Left kidney (tissue), 2 donors: ENCODE results near the gene EXOC6B. TPM values are rescaled to one million over a fixed set of nuclear protein-coding genes. Genes with fewer than 3 reads are reported as not detected.

Source experiments
- DNase-seq: peaks from one replicate; pipeline ENCODE4 v3.0.0-alpha.2; 2013
- polyA plus RNA-seq: library from polyadenylated mRNA; unstranded; fragments of 120-200 nt; gene quantifications from one replicate; pipeline ENCODE4 v1.2.1, GENCODE V29; 2013; ENCODE audit not compliant: insufficient read length

The EXOC6B gene
- polyA plus RNA-seq, 1 donor: 25.0 TPM

DNA sequence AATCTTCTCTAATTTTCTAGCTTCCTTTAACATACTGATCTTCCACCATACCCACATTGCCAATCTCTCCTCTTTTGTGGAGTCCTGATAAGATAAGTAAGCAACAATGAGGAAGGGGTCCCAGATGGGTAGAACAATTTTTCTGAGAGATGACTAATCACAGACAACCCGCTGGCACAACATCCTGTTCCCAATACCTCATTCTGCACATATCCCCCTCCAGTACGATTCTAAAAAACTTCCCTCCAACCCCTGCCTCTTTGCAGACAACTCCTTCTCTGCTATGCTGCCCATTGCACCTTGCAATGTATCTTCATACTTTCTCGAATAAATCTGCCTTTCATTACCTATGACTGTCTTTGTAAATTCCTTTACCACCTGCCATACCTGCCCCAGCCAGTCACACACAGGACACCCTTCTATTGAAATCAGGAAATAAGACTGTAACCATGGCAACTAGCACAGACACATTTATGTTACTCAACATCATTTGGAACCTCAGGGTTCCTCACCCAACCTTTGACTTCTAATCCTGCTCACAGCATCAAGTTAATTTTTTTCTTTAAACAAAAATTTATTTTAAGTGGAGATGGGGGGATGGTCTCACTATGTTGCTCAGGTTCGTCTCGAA lies 7.4 kb upstream of the EXOC6B start:
- DNase-seq: no peak

DNA sequence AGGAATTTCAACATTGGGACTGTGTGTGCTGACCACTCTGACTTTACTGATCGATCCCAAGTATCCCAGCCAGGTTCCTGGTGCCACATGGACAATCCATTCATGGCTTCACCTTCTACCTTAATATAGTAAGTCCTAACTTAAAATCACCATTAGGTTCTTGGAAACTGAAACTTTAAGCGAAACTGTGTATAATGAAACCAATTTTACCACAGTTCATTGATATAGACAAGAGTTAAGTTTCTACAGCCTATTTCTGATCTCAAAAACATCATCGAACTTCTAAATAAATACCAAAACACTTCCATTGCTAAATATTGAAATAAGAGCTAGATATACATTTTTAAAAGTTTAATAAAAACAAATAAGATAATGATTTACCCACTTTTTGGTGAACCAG lies 4.4 kb upstream of the EXOC6B start:
- DNase-seq: no peak

- no peak for DNase-seq
Measured at GRCh38 chr2:72828840-72829507, 3.1 kb upstream of the EXOC6B start.

DNA sequence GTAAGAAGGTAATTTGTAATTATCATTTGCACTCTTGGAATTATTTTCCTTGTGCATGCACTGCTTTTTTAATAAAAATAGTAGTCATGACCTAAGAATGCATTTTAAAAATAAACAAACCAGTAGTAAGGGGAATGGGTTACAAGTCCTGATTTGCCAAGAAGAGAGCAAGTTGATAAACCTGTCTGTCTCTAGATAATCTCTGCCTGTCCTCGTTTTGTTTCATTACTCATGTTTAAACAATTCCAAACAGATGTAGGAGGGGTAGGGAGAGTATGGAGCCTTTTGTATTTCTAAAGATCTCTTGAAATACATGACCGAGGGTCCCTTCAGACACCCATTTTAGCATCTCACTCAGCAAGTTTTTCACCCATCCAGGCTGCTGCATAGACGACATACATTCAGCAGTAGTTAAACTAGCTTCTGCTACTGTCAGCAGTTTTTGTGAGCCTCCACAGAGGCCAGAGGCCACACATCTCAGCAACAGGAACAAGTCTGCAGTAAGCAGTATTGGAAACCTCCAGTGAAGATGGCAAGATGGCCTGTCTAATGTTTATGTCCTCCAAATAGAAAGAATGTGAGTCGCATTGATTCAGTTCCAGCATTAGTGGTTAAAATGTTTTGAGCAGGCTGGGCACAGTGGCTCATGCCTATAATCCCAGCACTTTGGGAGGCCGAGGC lies 2.3 kb upstream of the EXOC6B start:
- no peak for DNase-seq

- DNase-seq: no peak
Measured at GRCh38 chr2:72827487-72827886, 1.7 kb upstream of the EXOC6B start.

- no peak for DNase-seq
Measured at GRCh38 chr2:72826156-72826477, 284 bp upstream of the EXOC6B start.

DNA sequence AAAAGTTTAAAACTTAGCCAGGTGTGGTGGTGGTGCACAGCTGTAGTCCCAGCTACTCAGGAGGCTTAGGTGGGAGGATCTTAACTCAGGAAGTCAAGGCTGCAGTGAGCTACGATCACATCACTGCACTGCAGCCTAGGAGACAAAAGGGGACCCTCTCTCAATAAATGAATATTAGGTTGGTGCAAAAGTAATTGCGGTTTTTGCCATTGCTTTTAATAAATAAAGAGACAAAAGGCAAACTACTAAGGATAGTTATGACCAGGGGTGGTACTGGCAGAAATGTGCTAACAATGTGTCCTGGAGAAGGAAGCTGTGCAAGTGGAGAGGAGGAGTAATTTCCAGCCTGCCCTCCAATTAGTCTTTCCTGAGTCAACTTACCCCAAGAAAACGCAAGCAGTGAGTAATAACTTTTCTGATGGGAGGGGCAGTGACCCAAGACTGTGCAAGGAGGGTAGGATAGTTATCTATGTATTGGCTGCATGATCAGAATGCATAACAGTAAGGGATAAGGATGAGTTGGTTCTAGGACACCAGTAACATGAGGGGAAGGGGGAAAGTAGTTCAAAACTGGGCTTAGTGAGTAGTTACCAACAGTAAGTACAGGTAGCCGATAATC lies 1.5 kb downstream of the EXOC6B start:
- no peak for DNase-seq

- DNase-seq: no peak
Measured at GRCh38 chr2:72822794-72823193, 3.0 kb downstream of the EXOC6B start.

DNA sequence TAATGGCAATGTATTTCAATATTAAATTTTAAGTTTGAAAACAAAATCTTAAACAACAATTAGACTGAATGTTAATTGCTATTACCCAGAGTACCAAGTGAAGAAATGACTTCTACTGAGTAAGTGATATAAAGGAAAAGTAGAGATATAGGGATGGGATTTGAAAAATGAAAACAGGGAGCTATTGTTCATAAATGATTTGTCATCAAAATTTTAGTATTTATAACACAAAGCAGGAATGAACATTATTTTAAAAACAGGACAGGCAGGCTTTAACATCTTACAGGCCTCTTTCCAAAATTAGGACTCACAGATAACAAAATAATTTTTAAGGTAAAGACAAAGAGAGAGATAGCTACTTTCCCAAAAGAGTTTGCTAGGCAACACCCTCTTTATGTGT lies 3.9 kb downstream of the EXOC6B start:
- no peak for DNase-seq

GRCh38 chr2:72821118-72821517 lies 4.7 kb downstream of the EXOC6B start:
- no peak for DNase-seq

DNA sequence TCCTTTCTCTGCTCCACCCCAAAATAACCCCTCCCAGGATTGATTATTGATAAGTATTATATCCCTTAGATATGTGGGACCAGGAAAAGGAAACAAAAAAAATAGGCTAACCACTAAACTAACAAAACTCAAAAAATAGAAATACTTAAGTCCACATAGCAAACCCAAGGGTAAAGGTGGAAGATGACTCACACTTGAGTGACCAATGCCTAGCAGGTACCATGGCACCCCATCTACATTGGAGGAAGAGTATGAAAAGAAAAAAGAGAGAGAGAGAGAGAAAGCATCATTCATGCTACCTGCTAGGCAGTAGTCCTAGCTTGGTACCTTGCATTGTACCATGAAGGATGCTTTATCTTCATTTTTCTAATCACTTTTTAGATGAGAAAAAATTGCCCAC lies 6.3 kb downstream of the EXOC6B start:
- DNase-seq: no peak

- no peak for DNase-seq
Measured at GRCh38 chr2:72815655-72816278, 10.1 kb downstream of the EXOC6B start.

DNA sequence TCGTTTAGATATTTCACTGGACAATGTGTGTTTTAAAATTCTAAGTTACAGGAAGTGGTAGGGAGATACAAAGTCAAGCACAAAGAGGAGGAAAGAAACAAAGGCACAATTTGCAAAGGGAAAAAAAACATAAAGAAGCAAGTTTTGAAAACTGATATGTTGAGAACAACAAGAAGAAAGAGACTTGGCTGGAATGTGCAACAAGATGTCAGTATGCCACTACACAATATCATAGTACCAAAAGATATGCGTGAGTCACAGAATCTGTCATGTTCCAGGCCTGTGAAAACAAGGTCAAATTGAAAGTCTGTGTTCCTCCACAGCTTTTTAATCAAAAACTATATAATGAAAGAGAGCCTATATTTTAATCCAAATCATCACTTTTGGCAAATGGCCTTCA lies 12.0 kb downstream of the EXOC6B start:
- no peak for DNase-seq

DNA sequence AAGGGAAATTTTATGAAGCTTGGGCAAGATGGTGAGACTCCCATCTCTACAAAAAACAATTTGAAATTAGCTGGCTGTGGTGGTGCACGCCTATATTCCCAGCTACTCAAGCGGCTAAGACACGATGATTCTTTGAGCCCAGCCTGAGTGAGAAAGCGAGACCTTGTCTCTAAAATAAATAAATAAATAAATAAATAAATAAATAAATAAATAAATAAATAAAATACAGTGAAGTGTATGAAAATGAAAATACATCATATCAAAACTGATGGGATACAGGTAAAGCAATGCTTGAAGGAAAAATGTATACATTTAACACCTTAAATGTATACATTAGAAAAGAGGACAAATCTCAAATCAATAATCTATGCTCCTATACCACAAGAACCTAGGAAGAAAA lies 15.7 kb downstream of the EXOC6B start:
- DNase-seq: no peak

- no peak for DNase-seq
Measured at GRCh38 chr2:72809095-72809494, 16.7 kb downstream of the EXOC6B start.

DNA sequence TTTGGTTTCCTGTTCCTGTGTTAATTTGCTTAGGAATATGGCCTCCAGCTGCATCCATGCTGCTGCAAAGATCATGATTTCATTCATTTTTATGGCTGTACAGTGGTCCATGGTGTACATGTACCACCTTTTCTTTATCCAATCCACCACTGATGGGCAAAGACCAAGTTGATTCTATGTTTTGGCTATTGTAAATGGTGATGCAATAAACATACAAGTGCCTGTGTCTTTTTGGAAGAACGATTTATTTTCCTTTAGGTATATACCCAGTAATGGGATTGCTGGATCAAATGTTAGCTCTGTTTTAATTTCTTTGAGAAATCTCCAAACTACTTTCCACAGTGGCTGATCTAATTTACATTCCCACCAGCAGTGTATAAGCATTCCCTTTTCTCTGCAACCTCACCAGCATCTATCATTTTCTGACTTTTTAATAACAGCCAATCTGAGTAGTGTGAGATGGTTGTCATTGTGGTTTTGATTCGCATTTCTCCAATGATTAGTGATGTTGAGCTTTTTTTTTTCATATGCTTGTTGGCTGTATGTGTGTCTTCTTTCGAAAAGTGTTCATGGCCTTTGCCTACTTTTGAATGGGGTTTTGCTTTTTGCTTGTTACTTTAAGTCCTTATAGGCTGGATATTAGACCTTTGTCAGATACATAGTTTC lies 19.4 kb downstream of the EXOC6B start:
- no peak for DNase-seq

- no peak for DNase-seq
Measured at GRCh38 chr2:72803626-72804320, 22.1 kb downstream of the EXOC6B start.

DNA sequence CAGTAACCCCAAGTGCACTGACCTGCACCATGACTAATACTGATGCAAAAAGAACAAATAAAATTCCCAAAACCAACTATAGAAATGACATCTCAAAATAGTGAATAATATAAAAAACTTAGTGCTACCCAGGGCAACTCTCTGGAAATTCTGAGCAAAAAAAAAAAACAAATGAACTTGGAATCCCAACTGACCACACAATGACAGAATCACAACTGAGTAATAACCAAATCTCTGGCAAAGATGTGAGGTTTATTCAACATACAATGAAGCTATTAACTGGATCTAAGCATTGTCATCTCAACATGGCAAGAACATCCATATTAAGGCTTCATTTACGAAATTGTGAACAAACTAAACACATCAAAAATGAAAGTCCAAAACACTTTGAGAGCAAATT lies 22.7 kb downstream of the EXOC6B start:
- DNase-seq: no peak

DNA sequence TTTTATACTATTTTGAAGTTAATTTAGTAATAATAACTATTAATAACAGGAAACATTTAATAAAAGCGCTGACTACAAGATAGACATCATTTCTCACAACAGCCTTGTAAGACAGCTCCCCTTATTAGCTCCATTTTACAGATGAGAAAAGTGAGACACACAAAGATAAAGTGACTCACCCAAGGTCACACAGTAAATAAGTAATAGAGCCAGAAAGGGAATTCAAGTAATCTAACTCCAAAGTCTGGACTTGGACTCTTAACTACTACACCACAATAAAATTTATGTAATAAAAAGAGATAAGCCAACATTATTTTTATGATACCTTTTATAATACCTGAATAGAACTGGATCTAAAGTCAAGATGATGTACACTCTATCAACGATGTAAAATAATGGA lies 25.3 kb downstream of the EXOC6B start:
- DNase-seq: no peak

DNA sequence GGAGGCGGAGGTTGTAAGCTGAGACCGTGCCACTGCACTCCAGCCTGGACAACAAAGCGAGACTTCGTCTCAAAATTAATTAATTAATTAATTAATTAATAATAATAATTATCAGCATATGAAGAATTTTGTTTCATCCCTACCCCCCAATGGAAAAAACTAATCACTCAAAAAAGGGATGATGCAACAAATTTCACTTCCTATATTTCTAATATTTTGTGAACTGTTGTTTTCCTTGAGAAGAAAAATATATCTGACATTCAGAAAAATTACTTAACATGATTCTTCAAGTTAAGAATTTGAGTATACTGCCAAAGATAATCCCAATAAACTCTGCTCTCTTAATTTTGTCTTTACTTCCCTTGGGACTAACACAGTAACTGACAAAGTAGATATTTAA lies 28.1 kb downstream of the EXOC6B start:
- no peak for DNase-seq

DNA sequence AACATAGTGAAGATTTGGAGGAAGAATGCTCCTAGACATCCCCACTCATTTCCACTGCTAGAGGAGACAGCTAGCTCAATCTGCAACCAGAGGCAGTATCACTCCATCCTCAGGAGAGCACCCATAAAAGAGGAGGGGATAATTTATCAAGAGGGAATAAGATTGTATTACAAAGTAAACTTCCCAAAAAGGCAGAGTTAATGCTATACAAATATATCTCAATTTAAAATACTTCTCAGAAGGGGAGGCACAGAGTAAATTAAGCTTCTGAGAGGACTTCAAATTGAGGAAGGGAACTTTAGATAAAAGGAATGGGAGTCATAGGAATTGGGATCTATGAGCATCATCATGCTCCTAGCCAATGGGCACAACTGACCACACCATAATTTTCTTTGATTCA lies 29.1 kb downstream of the EXOC6B start:
- no peak for DNase-seq

GRCh38 chr2:72794572-72794971 lies 31.3 kb downstream of the EXOC6B start:
- no peak for DNase-seq
